Mononuclear cell (primary cell): ENCODE results near the gene NYNRIN. TPM values are rescaled to one million over a fixed set of nuclear protein-coding genes. Genes with fewer than 3 reads are reported as not detected.

Source experiments
- H3K27me3 ChIP-seq: 2 replicates; pipeline ENCODE4 v1.6.0; 2011; ENCODE audit warnings: low read length, control low read depth; ENCODE audit not compliant: insufficient read depth
- H3K4me1 ChIP-seq: 2 replicates; pipeline ENCODE4 v1.5.1; 2011; ENCODE audit warnings: mild to moderate bottlenecking, low read length, control low read depth; ENCODE audit not compliant: insufficient read depth
- H3K4me3 ChIP-seq: 2 replicates; pipeline ENCODE4 v1.5.1; 2011; ENCODE audit warnings: mild to moderate bottlenecking, low read length, moderate library complexity
- H3K9me3 ChIP-seq: 2 replicates; pipeline ENCODE4 v1.5.1; 2011; ENCODE audit warnings: low read depth, mild to moderate bottlenecking, control low read depth, low read length
- total RNA-seq: library from RNA; depleted of rRNA; stranded (reverse); fragments of >200 nt; gene quantifications from one replicate; pipeline ENCODE4 v1.2.3, GENCODE V29; 2012

NYNRIN gene
- total RNA-seq, 1 donor, result under 0.01 TPM

DNA sequence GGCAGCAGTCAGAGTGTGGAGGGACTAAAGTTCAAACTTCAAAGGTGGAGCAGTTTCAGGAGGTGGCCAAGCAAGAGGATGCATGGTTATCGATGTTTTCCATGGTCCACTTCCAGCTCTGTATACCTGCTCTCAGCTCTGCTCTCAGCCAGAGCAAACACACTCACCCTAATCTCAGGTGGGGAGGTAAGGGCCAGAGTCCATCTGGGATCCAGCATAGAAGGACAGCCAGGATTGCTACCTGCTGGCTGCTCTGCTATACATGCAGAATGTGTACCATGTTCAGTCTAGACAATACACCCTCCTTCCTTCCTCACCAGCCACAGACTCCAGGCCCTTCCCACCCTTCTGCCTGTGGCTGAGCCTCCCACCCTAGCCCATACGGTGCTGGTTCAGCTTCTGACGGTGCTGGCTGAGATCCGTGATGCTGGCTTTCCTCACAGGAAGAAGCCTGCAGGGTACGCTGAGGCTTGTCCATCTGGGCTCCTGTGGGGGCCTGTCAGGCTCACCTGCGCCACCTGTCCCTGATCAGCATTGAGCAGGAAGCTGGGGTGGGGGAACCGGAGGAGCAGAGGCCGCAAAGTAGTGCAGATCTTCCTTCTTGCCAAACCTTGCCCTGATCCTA is 28.2 kb downstream of the NYNRIN start:
- peaks cover 50% of the 10 kb centered on the region for H3K4me1 ChIP-seq

DNA sequence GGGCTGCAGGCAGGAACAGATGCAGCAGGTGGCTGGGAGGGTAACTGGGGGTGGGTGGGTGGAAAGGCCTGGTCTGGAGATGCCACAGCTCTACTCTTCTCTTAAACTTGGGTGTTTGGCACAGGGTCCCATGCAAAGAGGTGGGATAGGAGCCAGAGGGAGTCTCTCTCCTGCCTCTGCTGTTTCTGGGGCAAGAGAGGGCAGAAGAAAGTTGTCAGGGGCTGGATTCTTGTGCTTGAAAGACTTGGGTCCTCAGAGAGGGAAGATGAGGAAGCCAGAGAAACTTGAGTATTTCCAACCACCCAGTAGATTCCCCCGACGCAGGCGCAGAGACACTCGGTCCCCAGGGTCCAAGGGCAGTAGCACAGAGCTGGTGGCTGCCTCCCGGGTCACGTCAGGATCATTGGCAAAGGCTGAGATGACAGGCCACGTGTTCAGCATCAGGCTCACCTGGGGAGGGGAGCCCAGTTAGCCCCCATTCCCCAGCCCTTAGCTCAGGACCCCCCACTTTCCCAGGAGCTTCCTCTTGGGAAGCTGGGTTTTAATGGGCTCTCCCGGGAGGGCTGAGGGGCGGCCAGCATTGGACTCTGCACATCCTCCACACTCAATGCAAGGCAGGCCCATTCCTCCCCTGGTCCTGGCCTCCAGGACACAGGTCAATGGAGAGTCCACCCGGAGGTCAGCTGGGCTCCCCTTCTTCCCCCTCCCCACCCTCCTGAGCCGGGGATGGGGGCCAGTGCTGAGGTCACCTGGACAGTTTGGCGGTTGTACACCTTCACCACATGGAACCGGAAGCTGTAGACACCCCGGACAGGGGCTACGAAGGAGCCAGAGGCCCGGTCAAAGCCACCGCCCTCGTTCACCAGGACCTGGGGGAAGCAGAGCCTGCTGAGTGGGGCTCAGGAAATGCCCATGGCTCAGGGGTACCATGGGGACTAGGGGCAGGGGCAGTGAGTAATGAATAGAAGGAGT is 29.0 kb downstream of the NYNRIN start:
- no peaks in the 10 kb centered on the region for H3K9me3 ChIP-seq
- no peaks in the 10 kb centered on the region for H3K27me3 ChIP-seq
- H3K4me3 ChIP-seq, result no peak overlapping the region
- H3K4me1 ChIP-seq, result peaks cover 45% of the 10 kb centered on the region

More for the DNA sequence above, 28.2 kb downstream of the NYNRIN start:
- no peaks in the 10 kb centered on the region for H3K27me3 ChIP-seq
- H3K9me3 ChIP-seq, result no peaks in the 10 kb centered on the region
- H3K4me3 ChIP-seq, result no peak overlapping the region

DNA sequence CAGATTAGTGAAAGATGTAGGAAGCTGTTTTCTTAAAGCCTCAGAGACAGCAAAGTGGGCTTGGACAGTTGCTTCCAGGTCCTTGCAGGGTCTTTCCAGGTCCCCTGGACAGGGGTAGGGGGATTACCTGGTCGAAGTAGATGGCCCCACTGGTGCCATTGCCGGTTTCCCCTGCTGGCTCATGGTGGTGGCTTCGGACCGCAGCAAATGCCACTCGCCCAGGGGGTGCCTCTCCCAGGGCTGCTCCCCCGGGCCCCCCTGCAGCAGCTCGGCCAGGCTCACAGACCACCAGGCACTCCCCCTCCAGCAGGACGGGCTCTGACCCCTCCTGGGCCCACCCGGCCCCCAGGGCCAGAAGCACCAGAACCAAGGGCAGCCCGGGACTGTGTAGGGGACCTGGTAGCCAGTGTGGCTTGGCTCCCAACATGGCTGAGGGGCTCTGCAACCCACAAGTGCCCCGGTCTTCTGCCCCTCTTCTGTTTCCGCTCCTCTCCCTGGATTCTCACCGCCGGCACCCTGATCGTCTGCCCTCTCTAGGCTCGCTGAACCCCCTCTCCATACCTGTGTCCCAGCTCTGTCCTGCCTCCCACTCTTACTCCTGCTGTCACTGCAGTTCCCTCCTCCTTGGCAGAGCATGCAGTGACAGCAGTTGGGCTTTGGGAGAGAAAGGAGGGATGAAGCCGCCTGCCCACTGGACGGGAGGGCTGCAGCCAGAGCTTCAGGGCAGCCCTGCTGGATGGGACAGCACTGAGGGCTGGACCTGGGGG is 30.0 kb downstream of the NYNRIN start:
- Histone ChIP-seq H3K9me3 (no peaks in the 10 kb centered on the region), H3K4me3 (peak overlapping the region; percentile 84), H3K4me1 (peaks cover 44% of the 10 kb centered on the region), H3K27me3 (no peaks in the 10 kb centered on the region)

DNA sequence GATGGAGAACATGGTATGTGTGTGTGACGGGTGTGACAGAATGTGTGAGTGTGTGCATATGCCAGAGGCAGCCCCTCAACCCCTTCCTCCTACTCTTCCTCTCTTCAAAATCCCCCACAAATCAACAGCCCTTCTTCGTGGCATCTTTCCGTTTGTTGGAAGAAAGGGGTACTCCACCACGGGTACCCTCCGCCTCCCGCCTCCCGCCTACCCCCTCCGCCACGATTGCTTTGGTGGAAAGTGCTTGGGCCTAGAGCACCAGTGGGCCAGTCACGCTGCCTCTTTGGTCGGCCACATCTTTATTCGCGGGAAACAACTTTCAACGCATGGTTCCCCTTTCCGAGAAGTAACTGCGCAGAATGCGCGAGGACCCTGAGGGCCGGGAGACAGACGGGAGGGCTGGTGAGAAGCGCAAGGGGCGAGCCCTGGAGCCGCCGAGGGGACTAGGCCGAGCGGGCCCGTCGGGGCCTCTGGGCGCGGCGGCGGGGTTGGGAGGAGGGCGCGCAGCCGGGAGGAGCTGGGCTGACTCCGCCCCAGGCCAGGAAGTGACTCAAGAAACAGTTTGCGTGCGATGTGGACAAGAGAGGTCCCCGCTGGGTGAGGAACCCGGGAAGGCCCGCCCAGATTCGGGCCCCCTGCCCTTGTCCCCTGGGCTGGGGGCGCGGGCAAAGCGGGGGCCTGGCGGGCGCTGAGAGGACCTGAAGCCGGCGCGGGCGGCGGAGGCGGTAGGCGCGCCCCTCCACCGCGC is 30.8 kb downstream of the NYNRIN start, which contains the start of the genes CBLN3 and KHNYN:
TSS of gene CBLN3 (minus strand) at position 274 of the 748 bp plus-strand sequence. CDS start 614 bp downstream, outside the sequence.
TSS of gene KHNYN (plus strand) at position 560 of the 748 bp plus-strand sequence. CDS start 777 bp downstream, outside the sequence.
- Histone ChIP-seq H3K9me3 (no peaks in the 10 kb centered on the region), H3K4me1 (peaks cover 44% of the 10 kb centered on the region), H3K27me3 (no peaks in the 10 kb centered on the region), H3K4me3 (peak within 1 kb of the TSS; percentile 84)

DNA sequence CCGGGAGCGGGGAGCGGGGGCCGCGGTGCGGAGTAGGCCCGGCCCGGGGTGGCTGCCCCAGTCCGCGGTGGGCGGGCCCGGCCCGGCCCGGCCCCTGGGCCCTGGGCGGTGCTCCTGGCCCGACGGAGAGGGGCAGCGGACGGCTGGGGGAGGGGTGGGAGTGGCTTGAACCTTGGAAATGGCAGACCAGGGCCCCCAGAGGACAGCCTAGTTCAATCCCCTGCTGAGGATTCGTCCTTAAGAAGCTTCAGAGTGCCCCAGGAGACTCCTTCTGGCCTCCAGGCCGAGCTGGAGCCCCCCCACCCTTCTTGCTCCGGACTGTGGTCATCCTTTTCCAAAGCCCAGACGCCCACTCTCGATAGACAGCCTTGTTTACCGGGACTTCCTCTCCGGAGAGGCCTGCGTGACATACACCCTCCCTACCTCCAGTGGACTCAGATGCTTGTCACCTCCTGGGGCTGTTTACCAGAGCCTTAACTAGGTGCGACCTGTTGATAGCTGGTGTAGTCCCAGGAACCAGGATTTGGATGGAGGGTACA is 31.4 kb downstream of the NYNRIN start:
- Histone ChIP-seq H3K4me3 (peak overlapping the region; percentile 84), H3K4me1 (peaks cover 44% of the 10 kb centered on the region), H3K9me3 (no peaks in the 10 kb centered on the region), H3K27me3 (no peaks in the 10 kb centered on the region)

DNA sequence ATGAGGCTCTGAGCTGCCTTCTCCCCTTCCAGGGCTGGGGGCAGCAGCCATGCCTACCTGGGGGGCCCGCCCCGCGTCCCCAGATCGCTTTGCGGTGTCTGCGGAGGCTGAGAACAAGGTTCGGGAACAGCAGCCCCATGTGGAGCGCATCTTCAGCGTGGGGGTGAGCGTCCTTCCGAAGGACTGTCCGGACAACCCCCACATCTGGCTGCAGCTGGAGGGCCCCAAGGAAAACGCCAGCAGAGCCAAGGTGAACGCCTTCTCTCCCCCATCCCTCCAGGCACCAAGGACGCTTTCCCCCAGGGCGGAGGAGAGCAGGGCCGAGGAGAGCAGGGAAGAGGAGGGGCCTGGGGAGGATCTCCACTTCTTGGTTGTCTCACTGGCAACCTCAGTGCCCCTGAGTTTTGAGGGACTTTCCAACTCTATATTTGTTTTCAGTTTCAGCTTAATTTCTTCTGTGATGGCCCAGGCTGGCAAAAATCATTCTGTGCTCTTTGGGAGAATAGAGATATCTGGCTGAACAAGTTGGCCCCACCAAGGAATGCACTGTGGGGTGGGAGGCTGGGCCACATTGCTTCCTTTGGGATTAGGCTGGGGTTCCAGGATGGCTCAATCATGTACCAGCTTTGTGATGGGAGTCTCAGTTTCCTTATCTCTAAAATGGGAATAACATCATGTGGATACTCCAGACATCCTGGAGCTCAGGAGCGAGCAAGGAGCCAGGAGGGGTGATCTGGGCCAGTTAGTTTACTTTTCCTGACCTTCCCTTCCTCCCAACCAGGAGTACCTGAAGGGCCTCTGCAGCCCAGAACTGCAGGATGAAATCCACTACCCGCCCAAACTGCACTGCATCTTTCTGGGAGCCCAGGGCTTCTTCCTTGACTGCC is 32.1 kb downstream of the NYNRIN start:
- Histone ChIP-seq H3K4me3 (peak overlapping the region; percentile 84), H3K27me3 (no peaks in the 10 kb centered on the region), H3K9me3 (no peaks in the 10 kb centered on the region), H3K4me1 (peaks cover 48% of the 10 kb centered on the region)

DNA sequence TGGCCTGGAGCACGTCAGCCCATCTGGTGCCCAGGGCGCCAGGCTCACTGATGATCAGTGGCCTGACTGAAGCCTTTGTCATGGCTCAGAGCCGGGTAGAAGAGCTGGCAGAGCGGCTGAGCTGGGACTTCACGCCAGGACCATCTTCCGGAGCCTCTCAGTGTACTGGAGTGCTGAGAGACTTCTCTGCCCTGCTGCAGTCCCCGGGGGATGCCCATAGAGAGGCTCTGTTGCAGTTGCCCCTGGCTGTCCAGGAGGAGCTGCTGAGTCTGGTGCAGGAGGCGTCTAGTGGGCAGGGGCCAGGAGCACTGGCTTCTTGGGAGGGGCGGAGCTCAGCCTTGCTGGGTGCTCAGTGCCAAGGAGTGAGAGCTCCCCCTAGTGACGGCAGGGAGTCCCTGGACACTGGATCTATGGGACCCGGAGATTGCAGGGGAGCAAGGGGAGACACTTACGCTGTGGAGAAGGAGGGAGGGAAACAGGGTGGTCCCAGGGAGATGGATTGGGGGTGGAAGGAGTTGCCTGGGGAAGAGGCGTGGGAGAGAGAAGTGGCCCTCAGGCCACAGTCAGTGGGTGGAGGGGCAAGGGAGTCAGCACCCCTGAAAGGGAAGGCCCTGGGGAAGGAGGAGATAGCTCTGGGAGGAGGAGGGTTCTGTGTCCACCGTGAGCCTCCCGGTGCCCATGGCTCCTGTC is 32.9 kb downstream of the NYNRIN start:
- Histone ChIP-seq H3K9me3 (no peaks in the 10 kb centered on the region), H3K27me3 (no peaks in the 10 kb centered on the region), H3K4me3 (no peak overlapping the region), H3K4me1 (peaks cover 56% of the 10 kb centered on the region)

DNA sequence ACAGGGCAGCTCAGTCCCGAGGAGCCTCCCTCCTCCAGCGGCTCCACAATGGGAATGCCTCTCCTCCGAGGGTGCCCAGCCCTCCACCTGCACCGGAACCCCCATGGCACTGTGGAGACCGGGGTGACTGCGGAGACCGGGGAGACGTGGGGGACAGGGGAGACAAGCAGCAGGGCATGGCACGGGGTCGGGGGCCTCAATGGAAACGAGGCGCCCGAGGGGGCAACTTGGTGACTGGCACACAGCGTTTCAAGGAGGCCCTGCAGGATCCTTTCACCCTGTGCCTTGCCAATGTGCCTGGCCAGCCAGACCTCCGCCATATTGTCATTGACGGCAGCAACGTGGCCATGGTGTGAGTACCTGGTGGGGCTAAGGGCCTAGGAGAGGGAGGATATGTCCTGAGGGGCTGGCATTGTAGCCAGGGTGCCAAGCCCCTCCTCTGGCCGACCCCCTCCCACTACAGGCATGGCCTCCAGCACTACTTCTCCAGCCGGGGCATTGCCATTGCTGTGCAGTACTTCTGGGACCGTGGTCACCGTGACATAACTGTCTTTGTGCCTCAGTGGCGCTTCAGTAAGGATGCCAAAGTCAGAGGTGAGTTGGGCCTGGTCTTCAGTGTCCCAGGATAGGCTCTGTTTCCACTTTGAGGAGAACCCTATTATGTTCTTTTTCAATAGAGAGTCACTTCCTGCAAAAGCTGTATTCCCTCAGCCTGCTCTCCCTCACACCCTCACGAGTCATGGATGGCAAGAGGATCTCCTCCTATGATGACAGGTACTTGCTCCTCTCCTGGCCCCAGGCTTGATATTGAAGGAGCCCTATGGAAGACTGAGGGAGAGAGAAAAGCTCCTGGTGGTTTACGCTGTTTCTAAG is 33.7 kb downstream of the NYNRIN start:
- Histone ChIP-seq H3K4me1 (peaks cover 58% of the 10 kb centered on the region), H3K9me3 (no peaks in the 10 kb centered on the region), H3K4me3 (no peak overlapping the region)

DNA sequence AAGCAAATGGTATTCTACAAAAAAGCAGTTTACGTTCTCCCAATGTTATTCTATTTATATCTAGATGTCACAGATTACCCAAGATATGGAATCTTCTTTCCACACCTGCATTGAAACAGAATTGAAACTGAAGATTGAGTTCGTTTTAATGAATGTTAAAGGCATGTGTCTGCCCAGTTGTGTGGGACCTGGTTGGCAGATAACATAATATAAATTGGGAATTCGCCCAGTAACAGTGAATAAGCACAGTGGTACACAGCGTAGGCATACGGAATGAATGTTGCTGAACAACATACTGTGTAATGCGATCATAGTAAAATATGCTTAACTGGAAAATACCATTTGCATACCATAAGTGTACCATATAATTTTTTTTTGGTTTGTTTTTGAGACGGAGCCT is 35.2 kb downstream of the NYNRIN start:
- H3K4me1 ChIP-seq, result peaks cover 61% of the 10 kb centered on the region

More for the DNA sequence above, 33.7 kb downstream of the NYNRIN start:
- H3K27me3 ChIP-seq, result no peaks in the 10 kb centered on the region

DNA sequence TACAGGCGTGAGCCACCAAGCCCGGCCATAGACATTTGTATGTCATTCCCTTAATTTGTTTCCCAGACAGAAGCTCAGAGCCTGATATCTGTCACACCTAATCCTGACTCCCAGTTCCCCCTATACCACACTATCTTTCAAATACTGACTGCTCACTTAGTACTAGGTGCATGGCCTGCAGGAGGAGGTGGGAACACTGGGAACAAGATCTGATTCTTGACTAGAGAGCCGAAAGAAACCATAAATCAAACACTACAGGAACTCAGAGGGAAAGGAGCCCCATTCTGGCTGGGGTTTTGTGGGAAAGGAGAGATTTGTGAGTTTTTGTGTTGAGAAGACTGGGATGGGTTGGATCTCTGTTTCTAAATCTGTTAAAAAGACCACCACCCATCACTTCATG is 35.9 kb downstream of the NYNRIN start:
- no peaks in the 10 kb centered on the region for H3K9me3 ChIP-seq
- no peaks in the 10 kb centered on the region for H3K27me3 ChIP-seq
- peaks cover 59% of the 10 kb centered on the region for H3K4me1 ChIP-seq
- H3K4me3 ChIP-seq, result no peak overlapping the region

More for the DNA sequence above, 35.2 kb downstream of the NYNRIN start:
- Histone ChIP-seq H3K27me3 (no peaks in the 10 kb centered on the region), H3K9me3 (no peaks in the 10 kb centered on the region), H3K4me3 (no peak overlapping the region)

DNA sequence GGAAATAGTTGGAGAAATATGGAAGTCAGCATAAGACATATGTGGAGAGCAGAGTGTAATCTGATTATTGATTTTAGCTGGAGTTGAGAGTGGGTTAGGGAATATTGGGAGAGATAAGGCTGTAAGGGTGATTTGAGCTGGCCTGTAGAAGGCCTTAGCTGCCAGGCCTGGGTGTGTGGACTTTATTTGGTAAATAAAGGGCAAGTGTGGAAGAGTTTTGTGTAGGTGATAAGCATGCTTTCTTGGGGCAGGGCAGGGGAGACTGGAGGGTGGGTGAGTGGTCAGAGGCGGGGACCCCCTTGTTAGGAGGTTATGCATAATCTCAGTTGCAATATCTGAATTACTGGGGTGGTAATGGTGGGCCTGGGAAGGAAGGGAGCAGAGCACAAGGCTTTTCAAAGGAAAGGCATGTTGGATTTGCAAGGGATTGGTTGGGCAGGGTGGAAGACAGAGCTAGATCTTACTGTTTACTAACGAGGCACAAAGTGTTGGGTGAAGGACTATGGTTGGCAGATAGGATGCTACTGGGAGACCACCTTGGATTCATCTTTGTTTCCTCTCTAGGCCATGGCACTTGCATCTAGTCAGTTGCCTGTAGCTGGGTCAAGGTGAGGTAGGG is 36.5 kb downstream of the NYNRIN start:
- no peaks in the 10 kb centered on the region for H3K9me3 ChIP-seq
- no peak overlapping the region for H3K4me3 ChIP-seq
- no peaks in the 10 kb centered on the region for H3K27me3 ChIP-seq
- H3K4me1 ChIP-seq, result peaks cover 59% of the 10 kb centered on the region

DNA sequence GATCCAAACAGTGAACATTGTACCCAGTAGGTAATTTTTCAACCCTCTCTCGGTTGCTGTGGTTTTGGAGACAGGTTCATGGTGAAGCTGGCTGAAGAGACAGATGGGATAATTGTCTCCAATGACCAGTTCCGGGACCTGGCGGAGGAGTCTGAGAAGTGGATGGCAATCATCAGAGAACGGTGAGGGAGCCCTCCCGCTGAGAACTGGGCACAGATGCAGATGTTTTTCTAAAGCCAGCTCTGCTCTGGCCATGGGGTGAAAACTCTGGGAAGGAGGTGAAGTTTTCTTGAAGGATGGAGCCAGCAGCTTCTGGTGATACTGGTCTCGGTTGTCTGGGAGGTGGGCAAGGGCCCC is 37.2 kb downstream of the NYNRIN start:
- H3K4me3 ChIP-seq, result no peak overlapping the region
- H3K9me3 ChIP-seq, result no peaks in the 10 kb centered on the region
- peaks cover 57% of the 10 kb centered on the region for H3K4me1 ChIP-seq
- no peaks in the 10 kb centered on the region for H3K27me3 ChIP-seq
